GM19238 (cell line): ENCODE results near the gene TIMP3.
"Not testable (repeated sequence)": the region's sequence is repeated elsewhere in the genome, so short reads cannot be mapped to it uniquely, and the experiment has no call there.

Source experiments
- DNase-seq: peaks from one replicate; pipeline ENCODE4 v3.0.0; 2011; ENCODE audit warnings: low spot score; ENCODE audit not compliant: insufficient read length

Gene TIMP3

GRCh38 chr22:32852395-32853251 is 51.1 kb downstream of the TIMP3 start:
- DNase-seq = no peak

- no peak for DNase-seq
Measured at GRCh38 chr22:32853662-32854061, 52.2 kb downstream of the TIMP3 start.

- no peak for DNase-seq
Measured at GRCh38 chr22:32854351-32854804, 52.9 kb downstream of the TIMP3 start.

GRCh38 chr22:32855045-32855756 is 53.7 kb downstream of the TIMP3 start:
- no peak for DNase-seq

- no peak for DNase-seq
Measured at GRCh38 chr22:32858121-32858703, 56.7 kb downstream of the TIMP3 start.

GRCh38 chr22:32858957-32859356 is 57.5 kb downstream of the TIMP3 start:
- no peak for DNase-seq

- no peak for DNase-seq
Measured at GRCh38 chr22:32859743-32860142, 58.2 kb downstream of the TIMP3 start.

GRCh38 chr22:32861330-32861729 is 59.8 kb downstream of the TIMP3 start:
- no peak for DNase-seq

- DNase-seq = no peak
Measured at GRCh38 chr22:32862083-32862482, 60.6 kb downstream of the TIMP3 start.

- no peak for DNase-seq
Measured at GRCh38 chr22:32862936-32863661, 61.6 kb downstream of the TIMP3 start.

GRCh38 chr22:32864041-32864440 is 62.5 kb downstream of the TIMP3 start:
- no peak for DNase-seq

- no peak for DNase-seq
Measured at GRCh38 chr22:32864596-32864995, 63.1 kb downstream of the TIMP3 start.

- DNase-seq = no peak
Measured at GRCh38 chr22:32866953-32867352, 65.4 kb downstream of the TIMP3 start.

GRCh38 chr22:32868946-32869345 is 67.4 kb downstream of the TIMP3 start:
- no peak for DNase-seq

GRCh38 chr22:32870474-32870873 is 69.0 kb downstream of the TIMP3 start:
- no peak for DNase-seq

- DNase-seq = not testable (repeated sequence)
Measured at GRCh38 chr22:32873604-32874003, 72.1 kb downstream of the TIMP3 start.

GRCh38 chr22:32874385-32874784 is 72.9 kb downstream of the TIMP3 start:
- no peak for DNase-seq

- no peak for DNase-seq
Measured at GRCh38 chr22:32874976-32875375, 73.5 kb downstream of the TIMP3 start.

GRCh38 chr22:32876516-32876915 is 75.0 kb downstream of the TIMP3 start:
- DNase-seq = no peak

- no peak for DNase-seq
Measured at GRCh38 chr22:32877196-32877595, 75.7 kb downstream of the TIMP3 start.

GRCh38 chr22:32879550-32879949 is 78.0 kb downstream of the TIMP3 start:
- DNase-seq = no peak

- no peak for DNase-seq
Measured at GRCh38 chr22:32880061-32880460, 78.6 kb downstream of the TIMP3 start.
